MCF 10A (cell line): Measurements from ENCODE around the gene SHANK1. TPM values are rescaled to one million over a fixed set of nuclear protein-coding genes. Genes with fewer than 3 reads are reported as not detected.
A peak's percentile ranks its signal among the peaks of the same experiment; 100 is the strongest.

ENCODE experiments used
- BruUV-seq: library from RNA; stranded (reverse); fragments of 400-500 nt; replicated peaks from 2 replicates; lab custom pipeline; 2021; lab: Mats Ljungman, UMichigan
- CTCF ChIA-PET: fragments of 300-600 bp; sonication (Branson Sonifier 250); formaldehyde crosslinking; extraction: SDS; loops from one replicate; lab custom pipeline; 2021; ENCODE audit warnings: antibody characterized with exemption, inconsistent platforms; lab: Yijun Ruan, JAX
- POLR2A ChIA-PET: fragments of 300-600, 350-650 bp; sonication (Branson Sonifier 250); formaldehyde crosslinking; extraction: SDS; loops from one replicate; lab custom pipeline; 2020; ENCODE audit warnings: antibody characterized with exemption, inconsistent platforms; lab: Yijun Ruan, JAX
- DNase-seq: peaks from one replicate; pipeline ENCODE4 v3.0.0-alpha.2; 2018; ENCODE audit not compliant: unreplicated experiment
- H3K27ac Mint-ChIP-seq: one replicate; pipeline ENCODE4 v1.8.0; 2022; ENCODE audit warnings: mild to moderate bottlenecking, low read depth, mixed read lengths; ENCODE audit not compliant: unreplicated experiment
- H3K27me3 Mint-ChIP-seq: one replicate; pipeline ENCODE4 v1.8.0; 2022; ENCODE audit warnings: mixed read lengths; ENCODE audit not compliant: insufficient read depth, unreplicated experiment
- H3K36me3 Mint-ChIP-seq: one replicate; pipeline ENCODE4 v1.8.0; 2022; ENCODE audit warnings: mild to moderate bottlenecking, moderate library complexity, mixed read lengths; ENCODE audit not compliant: insufficient read depth, unreplicated experiment
- H3K4me1 Mint-ChIP-seq: one replicate; pipeline ENCODE4 v1.8.0; 2022; ENCODE audit warnings: mixed read lengths; ENCODE audit not compliant: insufficient read depth, unreplicated experiment
- H3K4me3 Mint-ChIP-seq: one replicate; pipeline ENCODE4 v1.8.0; 2022; ENCODE audit warnings: mild to moderate bottlenecking, moderate library complexity, mixed read lengths; ENCODE audit not compliant: unreplicated experiment
- H3K9me3 Mint-ChIP-seq: one replicate; pipeline ENCODE4 v1.8.0; 2022; ENCODE audit warnings: mixed read lengths; ENCODE audit not compliant: unreplicated experiment
- intact Hi-C: fragments of 100-400 bp; cut with micrococcal nuclease; formaldehyde crosslinking; loops from 2 replicates; pipeline ENCODE4 v1.14.1; 2022
- total RNA-seq: library from RNA; stranded (reverse); gene quantifications from 2 replicates; pipeline ENCODE4 v1.2.3, GENCODE V29; 2022
- TF ChIP-seq, protein P1 (sequence below): fragments of 200-600 bp; IDR thresholded peaks from one replicate; pipeline ENCODE4 v1.8.0; 2022; ENCODE audit warnings: antibody characterized with exemption, mild to moderate bottlenecking; ENCODE audit not compliant: unreplicated experiment

Gene SHANK1
- total RNA-seq, 1 experiment from 2014 or later = 0.44 TPM

DNA sequence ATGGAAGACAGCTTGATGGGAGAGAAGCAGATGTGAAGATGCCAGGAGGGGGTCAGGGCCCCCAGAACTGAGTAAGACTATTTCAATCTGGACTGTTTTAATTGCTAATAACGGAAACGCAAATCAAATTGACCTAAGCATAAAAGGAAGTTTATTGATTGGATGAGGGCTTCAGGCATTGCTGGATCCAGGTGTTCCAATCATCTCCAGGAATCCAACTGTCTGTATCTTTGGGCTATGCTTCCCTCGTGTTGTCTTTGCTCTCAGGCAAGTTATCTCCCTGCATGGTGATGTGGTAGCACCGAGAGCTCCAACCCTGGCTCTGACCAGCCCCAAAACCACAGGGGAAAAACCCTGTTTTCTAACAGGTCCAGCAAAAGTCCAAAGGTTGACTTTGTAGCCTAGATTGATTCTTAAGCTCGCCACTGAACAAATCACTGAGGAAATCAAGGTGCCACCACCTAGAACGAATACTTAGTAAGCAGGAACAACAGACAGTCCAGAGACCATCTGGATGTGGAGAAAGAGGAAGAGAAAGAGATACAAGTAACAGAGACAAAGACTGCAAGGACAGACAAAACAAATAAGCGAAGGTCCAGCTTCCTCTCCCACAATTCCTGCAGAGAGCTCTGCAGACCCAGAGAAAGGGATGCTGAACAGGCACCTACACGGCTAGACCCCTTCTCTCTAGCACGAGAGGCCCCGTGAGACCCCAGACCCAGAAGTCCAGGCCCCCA, 71.6 kb downstream of the SHANK1 start:
- CTCF ChIA-PET = interaction anchor here (0.6 to 0.8 kb wide), 3 partner anchors 86 to 91 kb away, joined by 3 to 4 read pairs (median 4); no protein-coding TSS in a partner anchor
- Mint-ChIP-seq H3K9me3 (peaks cover 8% of the 10 kb centered on the region), H3K36me3 (no peaks in the 10 kb centered on the region), H3K4me3 (no peak overlapping the region), H3K4me1 (no peaks in the 10 kb centered on the region), H3K27ac (no peak overlapping the region), H3K27me3 (no peaks in the 10 kb centered on the region)
- TF ChIP-seq, protein P1, sequence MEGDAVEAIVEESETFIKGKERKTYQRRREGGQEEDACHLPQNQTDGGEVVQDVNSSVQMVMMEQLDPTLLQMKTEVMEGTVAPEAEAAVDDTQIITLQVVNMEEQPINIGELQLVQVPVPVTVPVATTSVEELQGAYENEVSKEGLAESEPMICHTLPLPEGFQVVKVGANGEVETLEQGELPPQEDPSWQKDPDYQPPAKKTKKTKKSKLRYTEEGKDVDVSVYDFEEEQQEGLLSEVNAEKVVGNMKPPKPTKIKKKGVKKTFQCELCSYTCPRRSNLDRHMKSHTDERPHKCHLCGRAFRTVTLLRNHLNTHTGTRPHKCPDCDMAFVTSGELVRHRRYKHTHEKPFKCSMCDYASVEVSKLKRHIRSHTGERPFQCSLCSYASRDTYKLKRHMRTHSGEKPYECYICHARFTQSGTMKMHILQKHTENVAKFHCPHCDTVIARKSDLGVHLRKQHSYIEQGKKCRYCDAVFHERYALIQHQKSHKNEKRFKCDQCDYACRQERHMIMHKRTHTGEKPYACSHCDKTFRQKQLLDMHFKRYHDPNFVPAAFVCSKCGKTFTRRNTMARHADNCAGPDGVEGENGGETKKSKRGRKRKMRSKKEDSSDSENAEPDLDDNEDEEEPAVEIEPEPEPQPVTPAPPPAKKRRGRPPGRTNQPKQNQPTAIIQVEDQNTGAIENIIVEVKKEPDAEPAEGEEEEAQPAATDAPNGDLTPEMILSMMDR = no peak
- DNase-seq = no peak
- intact Hi-C loops = no loop called here
- BruUV-seq = no TSS peak
- POLR2A ChIA-PET = no interaction called here

DNA sequence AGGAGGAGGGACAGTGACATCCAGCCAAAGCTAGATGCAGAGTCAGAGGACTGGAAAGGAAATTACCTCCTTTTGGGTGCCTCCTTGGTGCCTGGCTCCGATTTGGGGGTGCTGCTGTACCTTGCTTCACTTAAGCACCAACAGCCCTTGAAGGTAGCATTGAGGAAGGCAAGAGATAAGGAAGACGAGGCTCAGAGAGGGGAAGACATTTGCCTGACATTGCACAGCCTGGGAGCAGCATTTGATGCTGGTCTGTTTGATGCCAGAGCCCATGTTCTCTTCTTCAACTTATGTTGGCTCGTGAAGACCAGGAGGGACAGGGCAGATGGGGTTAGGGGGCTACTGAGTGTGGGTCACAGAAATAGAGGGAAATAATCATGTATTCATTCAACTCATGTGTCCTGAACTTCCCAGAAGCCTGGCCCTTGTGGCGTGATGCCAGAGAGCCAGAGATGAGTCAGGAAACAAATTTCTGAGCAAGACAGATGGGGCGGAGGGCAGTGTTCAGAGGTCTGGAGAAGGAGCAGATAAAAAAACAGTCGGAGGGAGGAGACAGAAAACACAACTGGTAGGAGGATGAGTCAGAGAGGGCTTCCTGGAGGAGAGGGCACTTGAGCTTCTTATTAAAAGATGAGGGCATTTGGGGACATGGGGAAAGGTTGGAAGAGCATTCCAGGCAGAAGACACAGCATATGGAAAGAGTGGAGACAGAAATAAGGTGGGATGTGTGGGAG, 73.4 kb downstream of the SHANK1 start:
- BruUV-seq = no TSS peak
- TF ChIP-seq, protein P1 = no peak
- no peak overlapping the region for H3K4me3 Mint-ChIP-seq
- peak; percentile 61 for DNase-seq
- CTCF ChIA-PET = no interaction called here
- intact Hi-C loops = no loop called here
- H3K4me1 Mint-ChIP-seq = no peaks in the 10 kb centered on the region
- POLR2A ChIA-PET = no interaction called here
- no peak overlapping the region for H3K27ac Mint-ChIP-seq
- peaks cover 8% of the 10 kb centered on the region for H3K9me3 Mint-ChIP-seq
- no peaks in the 10 kb centered on the region for H3K27me3 Mint-ChIP-seq
- H3K36me3 Mint-ChIP-seq = no peaks in the 10 kb centered on the region

DNA sequence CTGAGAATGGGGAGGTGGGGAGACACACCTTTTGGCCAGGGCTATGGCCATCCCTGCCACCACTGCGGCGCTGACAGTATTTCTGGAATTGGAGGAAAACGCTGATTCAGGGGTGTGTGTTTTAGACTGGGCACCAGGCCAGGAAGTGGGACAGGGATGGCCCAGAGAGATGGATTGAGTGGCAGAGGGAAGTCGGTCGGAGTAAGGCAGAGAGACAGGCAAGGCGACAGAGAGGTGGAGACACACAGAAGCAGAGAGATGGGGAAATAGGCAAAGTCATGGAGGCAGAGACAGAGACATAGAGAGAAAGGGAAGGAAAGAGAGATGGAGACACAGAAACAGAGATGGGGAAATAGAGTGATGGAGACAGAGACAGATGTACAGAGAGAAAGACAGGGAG, 74.5 kb downstream of the SHANK1 start:
- POLR2A ChIA-PET = no interaction called here
- TF ChIP-seq, protein P1 = no peak
- no TSS peak for BruUV-seq
- CTCF ChIA-PET = interaction anchor here (0.7 kb wide), 1 partner anchor 9 kb away, joined by 3 read pairs; no protein-coding TSS in a partner anchor
- H3K4me1 Mint-ChIP-seq = no peaks in the 10 kb centered on the region
- peaks cover 6% of the 10 kb centered on the region for H3K9me3 Mint-ChIP-seq
- no peak overlapping the region for H3K27ac Mint-ChIP-seq
- intact Hi-C loops = no loop called here
- no peak for DNase-seq
- no peaks in the 10 kb centered on the region for H3K36me3 Mint-ChIP-seq
- H3K4me3 Mint-ChIP-seq = no peak overlapping the region
- no peaks in the 10 kb centered on the region for H3K27me3 Mint-ChIP-seq

DNA sequence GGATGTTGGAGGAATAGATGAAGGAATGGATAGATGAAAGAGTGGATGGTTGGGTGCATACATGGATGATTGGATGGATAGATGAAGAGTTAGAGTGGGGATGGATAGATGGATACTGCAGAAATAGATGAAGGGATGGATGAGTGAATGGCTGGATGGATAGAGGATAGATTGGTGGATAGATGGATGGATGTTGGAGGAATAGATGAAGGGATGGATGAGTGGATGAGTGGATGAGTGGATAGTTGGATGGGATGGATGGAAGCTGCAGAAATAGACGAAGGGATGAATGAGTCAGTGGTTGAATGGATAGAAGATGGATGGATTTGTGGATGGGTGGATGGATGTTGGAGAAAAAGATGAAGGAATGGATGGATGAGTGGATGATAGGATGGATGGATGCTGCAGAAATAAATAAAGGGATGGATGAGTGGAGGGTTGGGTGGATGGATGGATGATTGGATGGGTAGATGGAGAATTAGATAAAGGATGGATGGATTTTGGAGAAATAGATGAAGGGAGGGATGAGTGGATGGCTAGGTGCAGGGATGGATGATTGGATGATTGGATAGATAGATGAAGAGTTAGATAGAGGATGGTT, 75.2 kb downstream of the SHANK1 start:
- no peaks in the 10 kb centered on the region for H3K36me3 Mint-ChIP-seq
- no peaks in the 10 kb centered on the region for H3K4me1 Mint-ChIP-seq
- no TSS peak for BruUV-seq
- TF ChIP-seq, protein P1 = no peak
- no peaks in the 10 kb centered on the region for H3K27me3 Mint-ChIP-seq
- no peak overlapping the region for H3K27ac Mint-ChIP-seq
- H3K9me3 Mint-ChIP-seq = no peaks in the 10 kb centered on the region
- DNase-seq = no peak
- intact Hi-C loops = no loop called here
- ChIA-PET CTCF (no interaction called here), POLR2A (no interaction called here)
- no peak overlapping the region for H3K4me3 Mint-ChIP-seq
